Activated CD8-positive, alpha-beta memory T cell treated with anti-CD3 and anti-CD28 coated beads for 1 hour (primary cell): ENCODE data around the gene AQP12B.
"Not testable (repeated sequence)": the region's sequence is repeated elsewhere in the genome, so short reads cannot be mapped to it uniquely, and the experiment has no call there.

ENCODE experiments used
- DNase-seq, 2 donors: peaks; one replicate each; pipeline ENCODE4 v3.0.0-alpha.2; 2020; ENCODE audit warnings: low read depth in 1 of 2; ENCODE audit errors: extremely low read depth in 1 of 2

AQP12B gene

GRCh38 chr2:240685771-240686371 is 3.2 kb upstream of the AQP12B start:
- DNase-seq = no peak

GRCh38 chr2:240683980-240684728 is 1.5 kb upstream of the AQP12B start:
- not testable (repeated sequence) for DNase-seq

GRCh38 chr2:240683329-240683979 is 769 bp upstream of the AQP12B start:
- not testable (repeated sequence) for DNase-seq

- not testable (repeated sequence) for DNase-seq
These were observed 2.5 kb downstream of the AQP12B start for GRCh38 chr2:240680185-240680584.

- DNase-seq = not testable (repeated sequence)
These were observed 3.8 kb downstream of the AQP12B start for GRCh38 chr2:240678909-240679308.

- DNase-seq = not testable (repeated sequence)
These were observed 4.6 kb downstream of the AQP12B start for GRCh38 chr2:240678043-240678442.

- DNase-seq = not testable (repeated sequence)
These were observed 7.3 kb downstream of the AQP12B start for GRCh38 chr2:240675345-240675744.

- DNase-seq = not testable (repeated sequence)
These were observed 8.1 kb downstream of the AQP12B start for GRCh38 chr2:240674461-240675184.

GRCh38 chr2:240672701-240673190 is 9.9 kb downstream of the AQP12B start:
- DNase-seq = no peak

- DNase-seq = no peak
These were observed 10.5 kb downstream of the AQP12B start for GRCh38 chr2:240672076-240672700.

GRCh38 chr2:240670950-240671349 is 11.7 kb downstream of the AQP12B start:
- DNase-seq = no peak

GRCh38 chr2:240670402-240670801 is 12.3 kb downstream of the AQP12B start:
- no peak for DNase-seq

- no peak for DNase-seq
These were observed 18.1 kb downstream of the AQP12B start for GRCh38 chr2:240664622-240665021.

- no peak for DNase-seq
These were observed 19.0 kb downstream of the AQP12B start for GRCh38 chr2:240663546-240664190.

GRCh38 chr2:240662681-240663080 is 20.0 kb downstream of the AQP12B start:
- DNase-seq = no peak

GRCh38 chr2:240659883-240660282 is 22.8 kb downstream of the AQP12B start:
- not testable (repeated sequence) for DNase-seq

GRCh38 chr2:240655931-240656886 is 26.5 kb downstream of the AQP12B start:
- DNase-seq = no peak

GRCh38 chr2:240651185-240651584 is 31.5 kb downstream of the AQP12B start:
- no peak for DNase-seq
